HepG2 (cell line): ENCODE measurements around the gene TM2D1. TPM values are rescaled to one million over a fixed set of nuclear protein-coding genes. Genes with fewer than 3 reads are reported as not detected.

Experiments
- ATF1 ChIP-seq: IDR thresholded peaks from 2 replicates; pipeline ENCODE4 v1.6.1; 2016; ENCODE audit warnings: mild to moderate bottlenecking, control low read depth
- CCAR2 ChIP-seq: fragments of 200-400 bp; formaldehyde crosslinking; optimal IDR thresholded peaks from 2 replicates; pipeline ENCODE3; 2018; ENCODE audit warnings: low read depth, mild to moderate bottlenecking, low read length, moderate library complexity
- HBP1 ChIP-seq: IDR thresholded peaks from 2 replicates; pipeline ENCODE4 v1.6.1; 2016; ENCODE audit warnings: low read depth, control low read depth
- KDM4B ChIP-seq: sonication (generic); formaldehyde crosslinking; IDR thresholded peaks from 2 replicates; pipeline ENCODE4 v1.4.0; 2020; ENCODE audit warnings: missing genetic modification reagents
- KLF11 ChIP-seq: IDR thresholded peaks from 2 replicates; pipeline ENCODE4 v1.6.1; 2016; ENCODE audit warnings: missing compliant biosample characterization
- MYPOP ChIP-seq: sonication (generic); formaldehyde crosslinking; IDR thresholded peaks from 2 replicates; pipeline ENCODE4 v1.8.1; 2023; ENCODE audit warnings: mild to moderate bottlenecking, moderate library complexity, missing genetic modification reagents
- PATZ1 ChIP-seq: sonication (generic); formaldehyde crosslinking; IDR thresholded peaks from 2 replicates; pipeline ENCODE4 v1.4.0; 2020; ENCODE audit warnings: missing genetic modification reagents
- SMAD1 ChIP-seq: sonication (generic); formaldehyde crosslinking; IDR thresholded peaks from 2 replicates; pipeline ENCODE4 v1.4.0; 2020; ENCODE audit warnings: missing genetic modification reagents, low read depth, mild to moderate bottlenecking, borderline replicate concordance
- STAG1 ChIP-seq: sonication (generic); formaldehyde crosslinking; IDR thresholded peaks from 2 replicates; pipeline ENCODE4 v1.4.0; 2020; ENCODE audit warnings: missing genetic modification reagents
- TMF1 ChIP-seq: sonication (generic); formaldehyde crosslinking; IDR thresholded peaks from 2 replicates; pipeline ENCODE4 v1.8.1; 2022; ENCODE audit warnings: low read depth, missing genetic modification reagents
- TRAFD1 ChIP-seq: sonication (generic); formaldehyde crosslinking; IDR thresholded peaks from 2 replicates; pipeline ENCODE4 v1.5.1; 2020; ENCODE audit warnings: missing genetic modification reagents, mild to moderate bottlenecking, borderline replicate concordance
- ZNF280D ChIP-seq: sonication (generic); formaldehyde crosslinking; IDR thresholded peaks from 2 replicates; pipeline ENCODE4 v1.5.1; 2020; ENCODE audit warnings: mild to moderate bottlenecking, missing genetic modification reagents
- ZNF333 ChIP-seq: sonication (generic); formaldehyde crosslinking; IDR thresholded peaks from 2 replicates; pipeline ENCODE4 v1.4.0; 2020; ENCODE audit warnings: mild to moderate bottlenecking, missing genetic modification reagents, borderline replicate concordance
- ZNF704 ChIP-seq: sonication (generic); formaldehyde crosslinking; IDR thresholded peaks from 2 replicates; pipeline ENCODE4 v1.8.1; 2023; ENCODE audit warnings: mild to moderate bottlenecking, inconsistent platforms, moderate library complexity, missing genetic modification reagents, borderline replicate concordance
- ZNF775 ChIP-seq: sonication (generic); formaldehyde crosslinking; IDR thresholded peaks from 2 replicates; pipeline ENCODE4 v1.4.0; 2020; ENCODE audit warnings: missing genetic modification reagents, mild to moderate bottlenecking, moderate library complexity, borderline replicate concordance
- ZSCAN22 ChIP-seq: sonication (generic); formaldehyde crosslinking; IDR thresholded peaks from 2 replicates; pipeline ENCODE4 v1.4.0; 2020; ENCODE audit warnings: mild to moderate bottlenecking, missing genetic modification reagents
- polyA plus RNA-seq, 8 experiments: library from polyadenylated mRNA; depleted of rRNA in 3 of 8; stranded (reverse) in 7 of 8; unstranded in 1 of 8; fragments of >200 nt; fragmentation: Illumina TruSeq in 4 of 8; extraction: Trizol in 4 of 8; gene quantifications; 2 replicates each; pipeline versions ENCODE4 v1.2.1 to v1.2.3, GENCODE V29; 2011 to 2016; ENCODE audit warnings: low read depth in 4 of 8, missing spikeins in 1 of 8, mixed read lengths in 1 of 8; ENCODE audit not compliant: insufficient read depth in 1 of 8
- total RNA-seq, 5 experiments: library from RNA; depleted of rRNA; stranded (reverse); fragments of >200 nt; fragmentation: Illumina TruSeq; extraction: Trizol; gene quantifications; 2 replicates each; pipeline ENCODE4 v1.2.3, GENCODE V29; 2016; ENCODE audit warnings: low read depth in 1 of 5

The TM2D1 gene
- total and polyA plus RNA-seq, 2 of the 13 experiments (the other 11 are each of a cell fraction or from before 2014, with no cell fraction given): 26.6 to 49.0 TPM

GRCh38 chr1:61724813-61725694, at the start of gene TM2D1 (continued):
- TF ChIP-seq PATZ1 (no peak; the same call in 1 of the 2 replicates), ZNF280D (CRISPR knock-in tag) (peak; percentile 87), MYPOP (peak; percentile 83), SMAD1 (CRISPR knock-in tag) (peak; percentile 94; the same call in 1 of the 2 replicates), TRAFD1 (no peak), ZNF704 (CRISPR knock-in tag) (peak; percentile 60), ZSCAN22 (0 out of 2 replicates have a peak, but pooled peaks have one; percentile 41), CCAR2 (no peak), HBP1 (CRISPR knock-in tag) (peak; percentile 93), KDM4B (peak; percentile 60; the same call in 1 of the 2 replicates), KLF11 (CRISPR knock-in tag) (peak; percentile 72; the same call in 1 of the 2 replicates), ZNF775 (CRISPR knock-in tag) (no peak), STAG1 (CRISPR knock-in tag) (no peak), TMF1 (CRISPR knock-in tag) (no peak), ZNF333 (peak; percentile 96), ATF1 (peak; percentile 65; the same call in 1 of the 2 replicates)
